ENCODE data around the gene RGS14.

DNA sequence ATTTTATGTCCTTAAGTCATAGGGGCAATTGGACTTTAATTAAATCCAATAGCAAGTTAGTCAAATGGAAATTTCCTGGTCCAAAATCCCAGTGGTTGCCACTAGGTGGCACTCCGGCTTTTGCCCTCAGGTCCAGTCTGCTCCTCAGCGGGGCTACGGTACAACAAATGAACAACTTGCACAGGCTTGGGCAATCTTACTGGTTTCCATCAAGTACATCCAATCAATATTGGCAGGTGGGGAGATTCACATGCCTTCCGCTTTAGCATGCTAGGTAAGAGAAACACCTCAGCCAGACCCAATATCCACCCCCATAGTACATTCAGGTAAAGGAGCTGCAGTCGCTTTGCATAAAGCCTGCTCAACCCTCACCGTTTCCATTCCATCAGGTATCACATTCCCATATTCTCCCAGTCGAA, 39.8 kb upstream of the RGS14 start:
- TF ChIP-seq CTCF (conservative IDR thresholded peaks at IDR 0.05; ENCODE audit: low read length), result peak; percentile 77
- no peak for TF ChIP-seq EZH2phosphoT487 (IDR thresholded peaks at IDR 0.05; ENCODE audit: borderline replicate concordance)
